ENCODE data around the gene ZNF813. TPM values are rescaled to one million over a fixed set of nuclear protein-coding genes. Genes with fewer than 3 reads are reported as not detected.

ZNF813 gene
- total RNA-seq, 4 donors from 2014 or later, result 3.0 to 4.1 (median 3.5) TPM

DNA sequence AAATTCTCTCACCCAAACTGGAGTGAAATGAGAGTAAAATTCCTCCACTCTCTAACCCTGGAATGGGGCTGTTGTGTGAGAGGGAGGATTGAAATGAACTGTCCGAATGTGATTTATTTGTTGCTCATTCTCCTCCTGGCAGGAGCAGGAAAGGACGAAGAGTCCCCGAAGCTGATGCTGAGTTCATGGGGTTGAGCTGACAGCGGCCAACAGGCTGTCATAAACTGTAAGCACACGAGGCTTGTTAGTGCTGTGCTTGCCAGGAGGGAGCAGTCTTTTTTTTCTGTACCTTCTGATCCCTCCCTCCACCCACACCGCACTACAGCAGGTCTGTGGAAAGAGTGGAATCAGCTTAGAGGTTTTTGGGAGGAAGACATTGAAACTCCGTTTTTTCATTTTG is 37.4 kb downstream of the ZNF813 start:
- TF ChIP-seq CTCF (IDR thresholded peaks at IDR 0.05; ENCODE audit: low read depth), result no peak

DNA sequence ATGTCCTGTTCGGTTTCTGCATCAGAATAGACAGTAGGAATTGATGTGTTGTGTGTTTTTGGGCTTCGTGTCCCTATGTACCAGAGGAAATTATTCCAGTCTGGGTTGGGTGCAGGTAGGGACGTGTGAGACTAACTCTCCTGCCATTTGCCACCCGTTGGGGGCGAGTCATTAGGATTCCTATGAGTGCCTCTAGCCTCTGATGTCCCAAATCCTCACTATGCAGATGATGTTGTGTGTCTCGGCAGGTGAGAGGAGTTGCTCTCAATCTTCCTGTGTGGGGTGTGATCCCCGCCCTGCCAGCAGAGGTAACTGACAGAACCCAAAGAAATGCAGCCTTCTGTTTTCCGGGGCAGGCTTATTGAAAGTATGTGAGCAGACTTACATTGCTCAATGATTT is 39.2 kb downstream of the ZNF813 start:
- no peak for TF ChIP-seq CTCF (IDR thresholded peaks at IDR 0.05; ENCODE audit: low read depth)

DNA sequence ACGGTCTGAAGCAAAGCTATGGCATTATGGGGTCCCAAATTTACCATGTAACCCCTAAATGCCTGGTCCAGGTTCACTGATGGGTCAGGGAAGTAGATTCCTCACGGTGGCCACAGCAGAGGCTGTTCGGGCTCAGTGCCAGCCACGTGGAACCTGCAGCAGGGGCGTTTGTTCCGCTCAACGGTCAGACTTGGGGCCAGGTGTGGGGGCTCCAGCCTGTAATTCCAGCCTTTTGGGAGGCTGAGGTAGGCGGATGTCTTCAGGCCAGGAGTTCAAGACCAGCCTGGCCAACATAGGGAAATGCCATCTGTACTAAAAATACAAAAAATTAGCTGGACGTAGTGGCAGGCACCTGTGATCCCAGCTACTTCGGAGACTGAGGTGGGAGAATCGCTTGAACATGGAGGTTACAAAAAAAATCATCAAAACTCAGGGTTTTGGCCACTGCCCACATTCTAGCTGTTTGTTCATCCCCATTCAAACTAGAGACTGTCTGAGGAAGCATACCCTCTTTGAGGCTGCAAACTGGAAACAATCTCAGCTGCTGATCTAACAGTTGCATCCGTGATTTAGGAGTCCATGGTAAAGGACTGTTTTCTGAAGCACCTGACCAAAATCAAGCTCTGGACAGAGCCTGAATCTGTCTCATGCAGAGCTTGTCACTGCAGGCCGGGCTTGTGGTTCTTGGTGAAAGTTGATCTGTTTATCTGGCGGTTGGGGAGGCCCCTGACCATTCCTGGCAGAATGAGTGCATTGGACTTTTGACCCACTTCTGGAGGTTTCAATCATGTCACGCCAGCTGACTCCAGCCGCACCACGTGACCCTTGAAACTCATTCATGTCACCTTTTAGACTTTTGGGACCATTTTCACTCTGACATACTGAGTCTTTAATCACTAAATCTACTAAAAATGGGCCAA is 40.2 kb downstream of the ZNF813 start:
- TF ChIP-seq CTCF (IDR thresholded peaks at IDR 0.05; ENCODE audit: low read depth), result no peak

- no peak for TF ChIP-seq CTCF (IDR thresholded peaks at IDR 0.05; ENCODE audit: low read depth)
Measured at GRCh38 chr19:53509443-53509842, 41.9 kb downstream of the ZNF813 start.

DNA sequence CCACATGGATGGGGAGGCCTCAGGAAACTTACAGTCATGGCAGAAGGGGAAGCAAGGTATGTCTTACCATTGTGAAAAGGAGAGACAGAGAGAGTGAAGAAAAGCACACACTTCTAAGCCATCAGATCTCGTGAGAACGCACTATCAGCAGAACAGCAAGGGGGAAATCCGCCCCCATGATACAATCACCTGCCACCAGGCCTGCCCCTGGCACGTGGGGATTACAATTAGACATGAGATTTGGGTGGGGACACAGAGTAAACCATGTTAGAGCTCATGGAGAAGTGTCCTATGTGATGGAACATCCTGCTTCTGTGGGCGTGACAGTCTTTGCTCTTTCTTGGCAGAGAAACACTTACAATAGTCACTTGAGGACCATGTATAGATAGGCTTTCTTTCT is 42.3 kb downstream of the ZNF813 start:
- no peak for TF ChIP-seq CTCF (IDR thresholded peaks at IDR 0.05; ENCODE audit: low read depth)

- TF ChIP-seq CTCF (IDR thresholded peaks at IDR 0.05; ENCODE audit: low read depth), result no peak
Measured at GRCh38 chr19:53511357-53511756, 43.8 kb downstream of the ZNF813 start.

GRCh38 chr19:53511933-53512374 is 44.4 kb downstream of the ZNF813 start:
- TF ChIP-seq CTCF (IDR thresholded peaks at IDR 0.05; ENCODE audit: low read depth), result no peak
